GM03348 (cell line): ENCODE results near the gene ADAMTS12.
A peak's percentile ranks its signal among the peaks of the same experiment; 100 is the strongest.

ENCODE experiments used
- DNase-seq: peaks from one replicate; pipeline ENCODE4 v3.0.0; 2012; ENCODE audit warnings: low spot score

The ADAMTS12 gene

DNA sequence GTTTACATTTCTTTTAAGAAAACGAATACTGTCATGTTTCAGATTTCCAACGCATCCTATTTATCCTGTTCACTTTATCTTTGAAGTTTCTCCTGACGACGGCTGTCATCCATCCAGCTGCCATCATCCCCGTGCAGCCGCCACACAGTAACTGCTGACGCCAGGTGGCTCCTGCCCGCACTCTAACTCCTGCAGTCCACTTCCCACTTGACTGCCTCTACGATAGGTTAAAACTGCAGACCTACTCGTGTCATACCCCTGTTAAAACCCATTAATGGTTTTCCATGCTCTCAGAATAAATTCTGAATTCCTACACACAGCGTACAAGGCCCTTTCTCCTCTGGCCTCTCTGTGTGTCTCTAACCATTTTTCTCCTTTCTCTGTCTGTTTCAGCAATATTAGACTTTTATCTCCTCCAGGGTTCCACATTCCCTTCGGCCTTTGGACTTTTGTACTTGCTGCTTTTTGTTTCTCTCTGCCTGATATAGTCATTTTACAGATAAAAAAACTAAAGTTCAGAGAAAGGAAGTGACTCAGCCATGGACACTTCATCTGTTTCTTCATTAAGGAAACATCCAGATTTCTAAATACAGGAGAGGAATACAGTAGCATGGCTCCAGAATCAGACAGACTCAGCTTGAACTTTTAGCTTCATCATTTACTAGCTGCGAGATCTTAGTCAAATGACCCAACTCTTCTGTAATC lies 84.9 kb downstream of the ADAMTS12 start:
- DNase-seq, result peak; percentile 63

DNA sequence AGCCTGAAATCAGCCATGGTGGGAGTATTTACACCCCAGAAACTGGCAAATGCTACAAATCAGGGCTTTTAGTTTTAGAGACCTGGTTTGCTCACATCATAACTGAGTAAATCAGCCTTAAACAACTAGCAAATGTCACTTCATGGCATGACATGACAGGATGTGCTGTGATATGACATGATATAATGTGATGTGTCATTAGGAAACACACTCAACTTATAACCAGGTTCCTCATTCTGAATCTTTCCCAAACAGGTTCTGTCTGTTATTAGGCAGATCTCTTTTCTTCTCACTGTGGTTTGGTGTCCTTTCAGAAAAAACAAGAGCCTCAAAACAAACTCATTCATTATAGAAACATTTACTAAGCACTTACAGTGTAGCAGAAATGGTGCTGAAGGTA lies 90.5 kb downstream of the ADAMTS12 start:
- no peak for DNase-seq

DNA sequence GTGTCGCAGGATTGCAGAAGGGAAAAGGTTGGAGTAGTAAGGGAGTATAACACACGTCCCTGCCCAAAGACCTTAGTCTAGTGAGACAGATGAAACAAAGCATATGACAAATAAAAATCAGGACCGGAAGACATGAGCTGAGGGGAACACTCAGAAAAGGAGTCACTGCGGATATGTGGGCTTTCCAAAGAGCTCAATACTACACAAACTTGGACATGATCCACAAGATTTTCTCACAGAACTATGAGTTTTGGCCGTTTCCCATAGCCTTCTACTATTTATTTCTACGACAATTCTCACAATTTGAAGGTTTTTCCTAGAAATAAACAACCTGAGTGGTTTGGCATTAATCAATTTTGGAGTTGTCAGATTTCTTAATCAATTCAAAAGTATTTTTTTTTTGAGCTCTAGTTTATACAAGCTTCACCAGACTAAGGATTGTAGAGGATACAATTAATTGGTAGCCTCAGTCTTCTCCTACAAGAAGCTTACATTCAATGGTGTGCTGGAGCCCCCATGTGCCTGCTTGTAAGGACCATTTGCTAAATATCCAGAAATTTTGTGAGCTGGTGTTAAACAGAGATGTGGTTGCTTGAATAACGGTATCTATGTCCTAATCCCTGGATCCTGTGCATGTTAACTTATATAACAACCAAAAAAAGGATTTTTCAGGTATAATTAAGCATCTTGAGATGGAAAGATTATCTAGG lies 91.4 kb downstream of the ADAMTS12 start:
- no peak for DNase-seq

DNA sequence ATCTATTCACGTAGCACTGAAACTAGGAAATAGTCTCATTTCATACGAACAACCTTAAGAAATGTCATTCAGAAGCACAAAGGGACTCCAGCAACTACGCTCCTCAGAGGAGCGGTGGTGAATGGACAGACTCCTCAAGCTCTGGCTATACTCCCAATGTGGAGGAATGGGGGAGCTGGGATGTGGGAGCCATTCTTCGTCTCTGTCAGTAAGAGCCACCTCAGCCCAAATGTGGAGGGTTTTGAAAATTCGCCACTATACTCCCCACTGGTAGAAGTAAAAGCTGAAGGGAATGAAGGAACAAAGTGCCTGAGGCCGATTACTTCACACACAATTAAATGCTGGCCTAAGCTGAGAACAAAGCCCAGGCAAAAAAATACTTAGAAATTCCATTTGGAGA lies 96.3 kb downstream of the ADAMTS12 start:
- DNase-seq, result no peak

DNA sequence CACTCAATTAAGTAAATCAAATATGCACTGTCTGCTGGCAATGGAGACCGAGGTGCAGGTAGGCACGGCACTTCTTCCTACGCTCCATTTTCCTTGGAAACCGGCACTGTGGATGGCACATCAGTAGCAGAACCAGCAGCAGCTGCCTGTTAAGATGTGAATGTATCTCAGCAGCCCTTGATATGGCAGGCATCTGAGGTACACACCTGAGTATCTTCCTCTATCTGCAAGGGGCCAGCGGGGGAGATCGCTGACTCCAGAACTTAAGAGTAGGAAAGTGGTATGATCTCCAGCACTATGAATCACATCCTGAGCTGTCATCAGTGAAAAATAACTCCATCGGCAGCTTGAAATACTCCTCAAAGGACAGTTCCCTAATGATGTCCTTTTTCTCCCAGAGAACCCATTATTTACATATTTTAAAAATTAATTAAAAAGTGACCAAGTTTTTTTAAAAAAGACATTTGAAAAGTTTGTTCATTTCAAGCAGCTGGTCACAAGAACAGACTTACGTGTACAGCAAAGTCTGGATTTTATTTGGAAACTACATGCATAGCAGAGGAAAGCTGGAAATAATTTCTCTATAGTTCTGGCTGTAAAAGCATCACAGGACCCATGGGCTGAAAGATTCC lies 97.1 kb downstream of the ADAMTS12 start:
- peak; percentile 47 for DNase-seq

DNA sequence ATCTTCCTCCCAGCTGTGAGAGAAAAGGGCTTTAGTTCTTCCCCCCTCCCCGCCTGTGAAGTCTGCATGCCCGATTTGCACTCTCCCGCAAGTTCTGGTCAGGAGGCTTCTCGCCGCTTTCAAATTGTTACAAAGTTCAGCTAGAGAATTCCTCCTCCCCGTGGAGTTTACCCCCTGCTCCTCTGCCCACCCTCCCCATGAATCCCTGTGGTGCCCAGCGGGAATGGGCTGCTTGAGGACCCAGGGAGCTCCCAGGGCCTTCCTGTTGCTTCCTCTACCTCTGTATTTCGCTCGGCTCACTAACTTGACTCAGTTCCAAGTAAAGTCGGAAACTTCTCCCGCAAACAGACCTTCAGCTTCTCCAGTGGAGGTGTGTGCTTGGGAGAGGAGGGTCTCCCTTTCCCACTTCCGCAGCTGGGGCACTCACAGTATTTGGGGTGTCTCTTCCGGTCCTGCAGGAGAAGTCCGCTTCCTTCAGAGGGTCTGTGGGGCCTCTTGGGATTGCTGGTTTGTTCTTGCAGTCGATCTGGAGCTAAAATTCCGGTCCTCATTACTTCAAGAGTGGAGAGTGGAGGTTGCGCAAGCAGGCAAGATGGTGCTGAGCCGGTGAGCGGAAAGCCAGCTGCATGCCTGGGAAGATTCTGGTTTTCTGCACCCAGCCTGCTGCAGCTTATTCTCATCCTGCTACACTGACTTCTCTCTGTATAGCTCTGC lies 97.8 kb downstream of the ADAMTS12 start:
- DNase-seq, result peak; percentile 48

DNA sequence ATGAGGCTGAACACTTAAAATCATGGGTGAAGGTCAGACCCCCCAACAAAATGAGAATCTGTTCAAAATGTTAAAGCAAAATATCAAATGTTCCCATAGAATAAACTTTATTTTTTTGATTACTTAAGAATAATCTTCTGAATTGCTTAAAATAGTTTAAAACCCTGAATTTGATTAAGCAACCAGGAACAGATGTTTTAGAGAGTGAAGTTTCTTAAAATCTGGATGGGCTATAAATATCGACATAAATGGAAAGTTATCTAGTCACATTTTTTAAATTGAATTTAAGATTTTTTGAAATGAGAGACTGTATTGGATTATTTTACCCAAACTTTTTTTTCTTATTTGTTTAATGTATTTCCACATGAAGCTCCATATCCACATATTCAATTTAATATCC lies 98.5 kb downstream of the ADAMTS12 start:
- DNase-seq, result no peak

DNA sequence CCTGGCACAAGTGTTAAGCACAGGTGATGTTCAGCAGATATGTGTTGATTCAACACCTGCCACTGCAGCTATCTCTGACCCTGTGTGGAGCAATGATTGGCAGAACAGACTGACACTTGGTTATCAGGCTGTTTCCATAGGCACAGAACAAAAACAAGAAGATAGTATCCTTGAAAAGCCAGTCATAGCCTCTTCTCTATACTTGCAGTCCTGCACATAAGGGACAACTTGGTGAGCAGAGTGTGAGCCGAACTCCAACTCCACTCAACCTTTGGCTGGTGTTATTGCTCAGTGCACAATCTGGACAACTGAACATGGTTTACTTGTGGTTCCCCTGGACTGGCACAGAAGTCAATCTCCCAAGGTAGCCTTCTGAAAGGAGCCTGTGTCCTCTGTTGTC lies 99.2 kb downstream of the ADAMTS12 start:
- DNase-seq, result no peak

DNA sequence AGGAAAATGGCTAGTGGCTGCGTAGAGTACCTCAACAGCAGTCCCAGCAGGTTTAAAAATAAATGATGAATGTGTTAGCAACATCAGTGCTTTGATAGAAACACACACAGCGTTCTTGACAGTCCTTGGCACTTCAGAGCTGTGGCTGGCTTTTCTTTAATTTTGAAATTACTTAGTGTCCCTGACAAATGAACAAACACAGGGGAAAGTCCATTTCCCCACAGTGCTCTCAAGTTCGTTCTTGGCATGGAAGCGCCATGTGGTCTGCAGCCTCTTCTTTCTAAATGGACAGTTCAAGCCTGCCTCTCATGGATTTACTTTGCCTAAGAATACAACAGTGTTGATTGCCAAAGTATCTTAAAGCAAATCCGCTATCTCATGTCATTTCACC lies 102.2 kb downstream of the ADAMTS12 start:
- DNase-seq, result no peak

DNA sequence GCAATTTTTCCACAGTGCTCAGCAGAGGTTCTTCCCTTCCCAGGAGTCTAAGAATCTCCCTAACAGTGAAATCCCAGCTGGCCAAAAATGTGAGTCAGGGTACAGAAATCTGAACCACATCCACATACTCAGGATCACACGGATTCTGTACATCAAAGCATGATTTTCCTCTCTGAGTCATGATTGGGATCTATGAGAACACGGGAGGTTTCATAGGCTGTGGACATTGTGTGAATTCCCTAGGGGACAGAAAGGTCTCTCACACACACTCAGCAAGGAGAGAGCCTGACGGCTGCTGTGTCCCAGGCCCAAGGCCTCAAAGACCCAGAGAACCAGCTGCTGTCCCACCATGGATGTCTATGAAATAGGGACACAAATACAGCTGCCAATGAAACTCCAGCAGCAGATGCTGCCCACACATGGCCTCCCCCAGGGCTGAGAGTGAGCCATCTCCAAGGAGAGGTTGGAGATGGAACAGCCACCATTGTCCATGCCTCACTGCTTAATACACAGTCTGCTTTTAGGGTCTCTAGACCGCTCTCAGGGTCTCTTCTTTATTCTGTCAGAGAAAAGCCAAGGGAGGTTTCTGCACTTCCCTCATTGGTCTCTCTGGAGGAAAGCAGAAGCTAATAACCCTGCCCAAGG lies 102.7 kb downstream of the ADAMTS12 start:
- peak; percentile 86 for DNase-seq

DNA sequence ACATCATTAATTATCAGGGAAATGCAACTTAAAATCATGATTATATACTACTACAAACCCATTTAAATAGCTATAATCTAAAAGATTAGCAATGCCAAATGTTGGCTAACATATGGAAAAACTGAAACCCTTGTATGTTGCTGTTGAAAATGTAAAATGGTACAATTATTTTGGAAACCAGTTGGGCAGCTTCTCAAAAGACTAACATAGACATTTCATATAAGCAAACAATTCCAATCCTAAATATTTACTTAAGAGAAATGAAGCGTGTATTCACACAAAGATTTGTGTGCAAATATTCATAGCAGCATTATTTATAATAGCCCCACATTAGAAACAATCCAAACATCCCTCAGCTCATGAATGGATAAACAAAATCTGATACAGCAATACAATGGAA lies 106.2 kb downstream of the ADAMTS12 start:
- DNase-seq, result no peak

DNA sequence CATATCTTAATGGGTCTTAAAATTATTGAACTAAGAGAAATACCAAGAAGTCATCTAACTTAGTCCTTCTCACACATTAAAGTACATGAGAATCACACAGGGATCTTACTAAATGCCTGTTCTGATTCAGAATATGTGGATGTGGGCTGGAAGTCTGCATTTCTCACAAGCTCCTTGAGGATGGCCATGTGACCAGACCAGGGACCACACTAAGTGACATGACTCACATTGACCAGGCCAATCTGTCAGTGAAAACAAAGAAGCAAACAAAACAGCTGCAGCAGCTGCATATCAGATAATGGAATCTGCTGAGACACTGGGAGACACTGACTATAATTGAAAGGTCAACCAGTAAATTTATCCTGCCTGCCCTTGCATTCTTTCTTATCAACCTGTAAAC lies 110.5 kb downstream of the ADAMTS12 start:
- peak; percentile 43 for DNase-seq

DNA sequence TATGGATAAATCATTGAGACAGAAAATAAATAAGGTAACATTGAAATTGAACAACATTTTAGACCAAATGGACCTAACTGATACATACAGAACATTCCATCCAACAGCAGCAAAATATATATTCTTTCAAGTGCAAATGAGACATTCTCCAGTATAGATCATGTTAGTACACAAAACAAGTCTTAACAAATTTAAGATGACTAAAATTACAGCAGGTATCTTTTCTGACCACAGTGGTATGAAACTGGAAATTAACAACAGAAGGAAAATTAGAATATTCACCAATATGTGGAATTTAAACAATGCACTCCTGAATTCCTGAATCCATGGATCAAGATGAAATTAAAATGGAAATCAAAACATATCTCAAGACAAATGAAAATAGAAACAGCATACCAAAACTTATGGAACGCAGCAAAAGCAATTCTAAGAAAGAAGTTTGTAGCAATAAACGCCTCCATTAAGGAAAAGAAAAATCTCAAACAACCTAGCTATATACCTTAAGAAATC lies 115.6 kb downstream of the ADAMTS12 start:
- no peak for DNase-seq

DNA sequence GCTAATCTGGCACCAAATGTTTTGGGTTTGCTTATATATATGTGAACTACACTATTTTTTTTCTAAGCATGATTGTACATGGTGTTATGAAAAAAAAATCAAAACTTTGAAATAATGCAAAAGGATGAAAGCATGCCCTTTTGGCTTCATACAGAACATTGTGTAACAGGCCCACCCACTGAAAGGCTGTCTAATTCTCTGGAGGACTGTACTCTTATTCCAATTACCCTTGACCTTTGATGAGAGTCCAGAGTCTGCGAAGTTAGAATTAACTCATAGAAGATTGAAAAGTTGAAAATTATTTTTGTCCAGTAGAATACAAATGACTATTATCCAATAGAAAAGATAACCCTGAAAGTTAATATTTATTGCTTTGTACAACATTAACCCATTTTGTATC lies 117.4 kb downstream of the ADAMTS12 start:
- DNase-seq, result no peak

DNA sequence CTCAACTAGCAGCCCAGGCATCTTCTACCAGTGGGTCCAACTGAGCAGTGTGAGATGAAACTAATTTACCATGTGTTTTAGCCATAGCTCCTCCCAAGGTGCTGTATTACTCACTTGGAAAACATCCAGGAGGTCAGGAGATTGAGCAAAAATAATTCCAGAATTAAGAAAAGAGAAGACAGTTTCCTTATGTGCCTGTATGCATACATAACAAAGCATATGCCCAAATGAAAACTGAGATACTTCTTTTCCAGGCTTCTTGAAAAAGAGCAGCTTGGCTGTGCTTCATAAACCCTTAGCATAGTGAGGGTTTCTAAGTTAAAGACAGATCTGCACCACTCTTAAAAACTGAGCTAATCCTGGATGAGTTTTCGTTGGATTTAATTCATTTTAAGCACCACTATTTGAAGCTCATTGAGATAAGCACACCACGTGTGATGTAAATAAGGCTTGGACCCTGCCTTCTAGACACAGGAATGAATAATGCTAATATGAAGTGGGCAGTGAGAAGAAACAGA lies 119.4 kb downstream of the ADAMTS12 start:
- peak; percentile 36 for DNase-seq

DNA sequence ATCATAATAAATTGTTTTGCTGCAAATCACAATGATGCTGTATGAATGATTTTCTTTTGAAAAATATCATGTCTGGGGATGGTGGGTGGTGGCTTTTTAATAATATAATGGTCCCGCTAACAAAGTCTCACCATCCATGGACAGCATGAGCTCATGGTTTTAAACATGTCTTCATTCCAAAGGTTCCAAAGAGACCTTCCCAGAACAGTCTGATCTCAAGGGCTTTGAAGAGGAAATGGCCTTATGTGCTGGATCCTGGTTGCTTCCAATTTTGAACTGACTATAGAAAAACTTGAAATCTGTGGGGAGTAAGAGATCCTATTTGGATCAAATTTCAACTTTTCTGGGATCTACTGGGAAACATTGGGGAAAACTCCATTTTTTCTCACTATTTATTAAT lies 121.8 kb downstream of the ADAMTS12 start:
- DNase-seq, result no peak

DNA sequence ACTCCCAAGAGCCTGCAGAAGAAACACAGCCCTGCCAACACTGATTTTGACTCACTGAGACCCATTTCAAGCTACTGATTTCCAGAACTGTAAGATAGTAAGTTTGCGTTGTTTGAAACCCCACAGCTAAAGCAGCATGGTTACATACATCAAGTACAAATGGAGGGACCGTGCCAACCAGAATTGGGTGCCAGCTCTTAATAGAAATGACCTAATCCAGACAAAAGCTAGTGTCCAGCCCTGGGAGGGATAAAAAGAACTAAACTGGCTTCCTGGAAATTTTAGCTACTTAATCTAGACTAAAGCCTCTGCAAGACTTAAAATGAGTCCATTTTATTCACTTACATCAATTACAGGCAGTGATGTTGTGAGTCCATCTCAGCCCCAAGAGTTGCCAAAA lies 122.6 kb downstream of the ADAMTS12 start:
- no peak for DNase-seq

DNA sequence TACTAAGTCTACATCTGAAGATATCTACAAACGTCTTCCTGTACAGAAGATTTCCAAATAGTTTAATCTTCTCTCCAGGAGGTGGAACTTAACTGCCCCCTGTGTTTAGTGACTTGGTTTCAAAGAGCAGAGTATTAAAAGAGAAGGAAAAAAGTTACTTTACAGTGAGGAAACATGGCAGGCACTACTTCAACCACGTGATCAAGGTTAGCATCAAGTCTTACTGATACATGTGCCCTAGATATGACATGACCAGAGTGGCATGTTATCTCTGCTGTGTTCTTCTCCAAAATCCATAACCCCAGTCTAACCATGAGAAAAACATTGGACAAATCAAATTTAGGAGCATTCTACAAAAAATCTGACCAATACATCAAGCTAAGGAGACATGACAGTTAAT lies 125.8 kb downstream of the ADAMTS12 start:
- no peak for DNase-seq

DNA sequence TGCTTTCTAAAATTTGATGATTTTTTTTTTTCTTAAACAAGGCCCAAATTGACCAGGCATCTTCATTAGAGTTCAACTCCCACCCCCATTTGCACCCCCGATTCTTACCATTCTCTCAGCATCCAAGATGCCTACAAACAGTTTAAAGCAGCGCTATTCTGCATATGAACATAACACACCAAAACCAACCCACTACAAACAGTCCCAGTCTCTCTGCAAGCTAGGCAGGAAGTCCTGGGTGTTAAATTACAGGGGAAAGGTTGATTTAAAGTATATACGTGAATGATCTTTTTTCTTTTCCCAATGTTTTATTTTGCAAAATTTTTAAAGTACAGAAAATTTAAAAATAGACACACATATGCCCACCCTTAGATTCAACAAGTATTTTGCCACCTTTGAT lies 127.0 kb downstream of the ADAMTS12 start:
- DNase-seq, result no peak

DNA sequence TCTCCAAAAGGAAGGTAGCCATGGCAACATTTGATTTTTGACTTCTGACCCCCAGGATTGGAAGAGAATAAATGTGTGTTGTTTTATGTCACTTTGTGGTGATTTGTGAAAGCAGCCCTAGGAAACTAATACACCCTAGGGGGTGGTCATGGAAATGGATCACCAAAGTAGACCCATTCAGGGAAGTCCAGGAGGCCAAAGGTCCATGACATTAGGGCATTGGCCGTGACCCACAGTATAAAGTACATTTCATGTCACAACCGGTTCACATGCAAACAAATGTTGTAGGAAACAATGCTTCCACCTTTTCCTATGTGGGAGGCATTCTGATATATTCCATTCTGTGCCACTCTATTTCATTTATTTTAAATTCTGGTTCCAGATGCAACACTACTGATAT lies 128.4 kb downstream of the ADAMTS12 start:
- DNase-seq, result no peak

DNA sequence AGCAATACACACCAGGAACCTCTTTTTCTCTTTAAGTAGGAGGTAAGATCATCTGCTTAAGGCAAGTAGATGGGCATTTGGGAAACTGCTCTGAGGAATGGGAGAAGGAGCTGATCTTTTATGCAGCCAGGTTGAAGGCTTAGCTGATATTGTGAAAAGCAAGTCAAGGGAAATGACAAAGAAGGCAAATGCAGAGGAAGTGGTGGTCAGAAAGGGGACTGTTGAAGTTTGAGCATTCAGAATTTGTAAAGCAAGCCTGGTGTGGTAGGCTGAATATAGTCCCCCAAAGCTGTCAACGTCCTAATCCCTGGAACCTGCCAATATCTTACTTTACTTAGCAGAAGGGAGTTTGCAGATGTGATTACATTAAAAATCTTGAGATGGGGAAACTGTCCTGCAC lies 128.9 kb downstream of the ADAMTS12 start:
- DNase-seq, result no peak

DNA sequence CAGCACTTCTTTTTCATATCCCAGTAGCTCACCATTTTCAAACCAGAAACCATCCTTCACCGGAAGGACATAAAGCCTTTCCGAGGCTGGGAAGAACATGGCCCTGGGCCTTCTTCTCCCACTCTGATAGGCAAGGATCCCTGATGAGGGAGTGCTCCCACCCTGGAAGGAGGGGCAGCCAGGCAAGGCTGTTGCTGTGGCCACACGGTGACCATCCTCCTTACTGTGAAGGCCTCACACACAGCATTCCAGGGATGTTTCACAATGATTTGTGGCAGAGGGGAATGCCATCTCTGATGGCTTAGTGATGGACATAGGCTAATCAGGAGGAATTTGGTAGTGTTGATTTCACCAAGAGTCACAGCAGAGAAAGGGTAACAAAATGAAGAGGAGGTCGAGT lies 130.7 kb downstream of the ADAMTS12 start:
- DNase-seq, result peak; percentile 40
